GM12878 (cell line): ENCODE data around the gene SHISA6. TPM values are rescaled to one million over a fixed set of nuclear protein-coding genes. Genes with fewer than 3 reads are reported as not detected.

Experiments
- ATAC-seq: fragments of 200-7000 bp; cut with Tn5 transposase; 3 replicates; pipeline ENCODE4 v1.9.1; 2020; ENCODE audit warnings: mild to moderate bottlenecking, moderate library complexity
- BruUV-seq: library from RNA; stranded (reverse); fragments of 400-500 nt; replicated peaks from 2 replicates; lab custom pipeline; 2021; lab: Mats Ljungman, UMichigan
- CTCF ChIA-PET: fragments of 300-600 bp; sonication (Branson Sonifier 250); formaldehyde crosslinking; extraction: SDS; loops from one replicate; lab custom pipeline; 2021; ENCODE audit warnings: inconsistent platforms; lab: Yijun Ruan, JAX
- POLR2A ChIA-PET: fragments of 350-600 bp; formaldehyde crosslinking; extraction: SDS; loops from one replicate; lab custom pipeline; 2021; ENCODE audit warnings: inconsistent platforms; lab: Charles Lee
- RAD21 ChIA-PET: fragments of 300-600 bp; sonication (Branson Sonifier 250); formaldehyde crosslinking; loops from one replicate; lab custom pipeline; 2023; ENCODE audit warnings: antibody characterized with exemption; ENCODE audit not compliant: unreplicated experiment; lab: Charles Lee
- SMC1A ChIA-PET: fragments of 300-600 bp; sonication (Branson Sonifier 250); formaldehyde crosslinking; loops from one replicate; lab custom pipeline; 2023; ENCODE audit not compliant: unreplicated experiment, uncharacterized antibody; lab: Charles Lee
- DNase-seq: peaks from one replicate; pipeline ENCODE4 v3.0.0-alpha.2; 2011; ENCODE audit warnings: low read depth, low spot score
- FAIRE-seq: peaks from 3 replicates; lab custom pipeline; 2011; peaks lifted over from hg19 to GRCh38; lab: Jason Lieb, UNC
- H2AFZ ChIP-seq: 2 replicates; pipeline ENCODE4 v1.6.0; 2011; ENCODE audit warnings: low read depth, low read length, control low read depth; ENCODE audit not compliant: control insufficient read depth
- H3K27ac ChIP-seq: 2 replicates; pipeline ENCODE4 v1.5.1; 2011; ENCODE audit warnings: control low read depth; ENCODE audit not compliant: control insufficient read depth, insufficient read depth
- H3K27me3 ChIP-seq, 2 experiments: replicated peaks in 1 of 2; 2 replicates each; pipeline versions ENCODE4 v1.6.0 to v1.6.1; 2011; ENCODE audit warnings: low read length in 1 of 2; ENCODE audit not compliant: control insufficient read depth in 2 of 2, insufficient read depth in 2 of 2
- H3K36me3 ChIP-seq, 2 experiments: 2 replicates each; pipeline ENCODE4 v1.5.1; 2011; ENCODE audit warnings: low read length in 1 of 2; ENCODE audit not compliant: control insufficient read depth in 2 of 2, insufficient read depth in 2 of 2
- H3K4me1 ChIP-seq: 2 replicates; pipeline ENCODE4 v1.6.1; 2011; ENCODE audit warnings: mild to moderate bottlenecking, low read length, moderate library complexity, mixed read lengths; ENCODE audit not compliant: control insufficient read depth, insufficient read depth
- H3K4me2 ChIP-seq: 2 replicates; pipeline ENCODE4 v1.6.0; 2011; ENCODE audit warnings: control low read depth; ENCODE audit not compliant: control insufficient read depth, insufficient read depth
- H3K4me3 ChIP-seq: fragments of 200-600 bp; sonication (generic); 2 replicates; pipeline ENCODE4 v1.5.1; 2016
- H3K79me2 ChIP-seq: 2 replicates; pipeline ENCODE4 v1.6.0; 2011; ENCODE audit warnings: low read length; ENCODE audit not compliant: control insufficient read depth, insufficient read depth
- H3K9ac ChIP-seq: 2 replicates; pipeline ENCODE4 v1.8.0; 2011; ENCODE audit warnings: low read length, control low read depth, mixed read lengths; ENCODE audit not compliant: control insufficient read depth, insufficient read depth
- H3K9me3 ChIP-seq: replicated peaks from 3 replicates; pipeline ENCODE4 v1.5.1; 2011; ENCODE audit warnings: mild to moderate bottlenecking, low read length; ENCODE audit not compliant: control insufficient read depth, insufficient read depth
- H4K20me1 ChIP-seq: 2 replicates; pipeline ENCODE4 v1.6.0; 2011; ENCODE audit not compliant: control insufficient read depth, insufficient read depth
- FOS ChIP-seq: IDR thresholded peaks from 3 replicates; pipeline ENCODE4 v1.6.1; 2011; ENCODE audit warnings: borderline replicate concordance; ENCODE audit not compliant: insufficient read length; ENCODE audit errors: extremely low read depth
- FOXK2 ChIP-seq: fragments of 450-650 bp; IDR thresholded peaks from 2 replicates; pipeline ENCODE4 v1.6.1; 2017; ENCODE audit warnings: mild to moderate bottlenecking, moderate library complexity
- HDAC6 ChIP-seq: fragments of 200-600 bp; sonication (generic); IDR thresholded peaks from one replicate; pipeline ENCODE4 v1.8.0; 2017; ENCODE audit warnings: antibody characterized with exemption; ENCODE audit not compliant: unreplicated experiment
- MEF2B ChIP-seq: fragments of 450-650 bp; IDR thresholded peaks from 2 replicates; pipeline ENCODE4 v1.6.1; 2018; ENCODE audit warnings: mild to moderate bottlenecking, moderate library complexity; ENCODE audit not compliant: partially characterized antibody, poor library complexity, severe bottlenecking
- MYC ChIP-seq: IDR thresholded peaks from 2 replicates; pipeline ENCODE4 v1.6.1; 2011; ENCODE audit warnings: mild to moderate bottlenecking, low read length, moderate library complexity, inconsistent platforms; ENCODE audit not compliant: insufficient read depth, insufficient replicate concordance, insufficient read length, severe bottlenecking
- PAX5 ChIP-seq: IDR thresholded peaks from 2 replicates; pipeline ENCODE4 v1.6.1; 2011; ENCODE audit warnings: low read depth, low read length, borderline replicate concordance
- RAD21 ChIP-seq: IDR thresholded peaks from 2 replicates; pipeline ENCODE4 v1.6.1; 2011; ENCODE audit warnings: mild to moderate bottlenecking, low read depth, low read length, moderate library complexity; ENCODE audit not compliant: insufficient read depth
- RAD51 ChIP-seq: fragments of 450-650 bp; IDR thresholded peaks from 2 replicates; pipeline ENCODE4 v1.6.1; 2016; ENCODE audit warnings: moderate library complexity, mild to moderate bottlenecking, inconsistent platforms
- RFX5 ChIP-seq: IDR thresholded peaks from 2 replicates; pipeline ENCODE4 v1.6.1; 2011; ENCODE audit warnings: low read depth, low read length, improper control_type of control experiment
- RUNX3 ChIP-seq: IDR thresholded peaks from 2 replicates; pipeline ENCODE4 v1.6.1; 2012; ENCODE audit warnings: low read length, inconsistent platforms
- SPI1 ChIP-seq: IDR thresholded peaks from 2 replicates; pipeline ENCODE4 v1.6.1; 2011; ENCODE audit warnings: low read depth, mild to moderate bottlenecking, low read length, moderate library complexity, borderline replicate concordance; ENCODE audit not compliant: insufficient read depth
- SREBF2 ChIP-seq: IDR thresholded peaks from 2 replicates; pipeline ENCODE4 v1.6.1; 2012; ENCODE audit warnings: mild to moderate bottlenecking, low read length
- STAT3 ChIP-seq: IDR thresholded peaks from 2 replicates; pipeline ENCODE4 v1.6.1; 2011; ENCODE audit warnings: low read depth, low read length, improper control_type of control experiment
- TCF12 ChIP-seq: IDR thresholded peaks from 2 replicates; pipeline ENCODE4 v1.6.1; 2011; ENCODE audit warnings: low read depth, mild to moderate bottlenecking, low read length
- WRNIP1 ChIP-seq: IDR thresholded peaks from 2 replicates; pipeline ENCODE4 v1.6.1; 2011; ENCODE audit warnings: low read depth, low read length, improper control_type of control experiment, borderline replicate concordance
- WGBS: methylation state at CpG from one replicate; pipeline ENCODE4 v1.1.6; 2016; ENCODE audit warnings: low lambda C conversion rate; ENCODE audit not compliant: insufficient replicate concordance, insufficient coverage; ENCODE audit errors: missing lambda C conversion rate; 5-methylcytosine and 5-hydroxymethylcytosine counted together
- in situ Hi-C: fragments of 300-500 bp; cut with MboI; formaldehyde crosslinking; loops from 9 replicates; pipeline ENCODE4 v1.14.3; 2018; ENCODE audit warnings: mixed read lengths
- intact Hi-C: fragments of 100-400 bp; cut with micrococcal nuclease; formaldehyde crosslinking; loops from one replicate; pipeline ENCODE4 v1.14.2; 2022; ENCODE audit not compliant: unreplicated experiment
- polyA plus RNA-seq, 11 experiments: library from polyadenylated mRNA; depleted of rRNA in 4 of 11; unstranded in 6 of 11; stranded (reverse) in 5 of 11; fragments of >200 nt; fragmentation: Nextera tagmentation in 4 of 11; fragmentation: Illumina TruSeq in 1 of 11; extraction: Ambion mirVana in 4 of 11; extraction: Trizol in 1 of 11; gene quantifications; 1 replicate in 1 of 11; 2 replicates in 10 of 11; pipeline versions ENCODE4 v1.2.1 to v1.2.3, GENCODE V29; 2011 to 2016; ENCODE audit warnings: inconsistent platforms in 2 of 11, missing spikeins in 2 of 11, low read depth in 1 of 11
- total RNA-seq, 4 experiments: library from RNA; depleted of rRNA in 3 of 4; stranded (reverse); fragments of >200 nt in 3 of 4; fragmentation: Illumina TruSeq in 1 of 4; extraction: Trizol in 1 of 4; gene quantifications; 2 replicates each; pipeline versions ENCODE4 v1.2.1 to v1.2.3, GENCODE V29; 2013 to 2021
- TF ChIP-seq, protein P1 (sequence below): fragments of 150-350 bp; IDR thresholded peaks from 2 replicates; pipeline ENCODE4 v1.6.1; 2016; ENCODE audit warnings: low read depth, low read length

SHISA6 gene
- total and polyA plus RNA-seq, 10 of the 15 experiments (the other 5 are each of a cell fraction or from before 2014, with no cell fraction given), result not detected

DNA sequence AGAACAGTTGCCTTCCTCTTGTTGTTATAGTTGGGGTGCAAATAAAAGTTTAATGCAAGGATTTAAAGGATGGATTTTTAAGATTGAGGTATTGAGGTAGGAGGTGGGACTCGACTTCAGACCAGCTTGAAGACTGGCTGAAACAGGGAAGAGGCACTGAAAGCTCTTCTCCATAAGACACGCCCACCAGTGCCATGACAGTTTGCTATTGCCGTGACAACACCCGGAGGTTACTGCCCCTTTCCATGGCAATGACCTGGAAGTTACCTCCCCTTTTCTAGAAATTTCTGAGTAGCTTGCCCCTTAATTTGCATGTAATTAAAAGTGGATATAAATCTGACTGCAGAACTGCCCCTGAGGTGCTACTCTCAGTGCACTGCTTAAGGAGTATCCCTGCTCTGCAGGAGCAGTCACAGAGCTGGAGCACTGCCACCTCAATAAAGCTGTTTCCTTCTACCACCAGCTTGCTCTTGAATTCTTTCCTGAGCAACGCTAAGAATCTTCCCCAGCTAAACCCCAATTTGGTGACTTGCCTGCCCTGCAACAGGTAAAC, 122.6 kb downstream of the SHISA6 start:
- Histone ChIP-seq H3K27ac (no peak overlapping the region), H3K4me2 (no peak overlapping the region), H4K20me1 (no peaks in the 10 kb centered on the region), H3K4me1 (no peaks in the 10 kb centered on the region), H3K4me3 (no peak overlapping the region), H3K36me3 (no peaks in the 10 kb centered on the region), H3K27me3 (no peaks in the 10 kb centered on the region), H3K9me3 (no peaks in the 10 kb centered on the region), H3K9ac (no peak overlapping the region), H3K79me2 (no peaks in the 10 kb centered on the region), H2AFZ (no peak overlapping the region)
- FAIRE-seq (no peak), DNase-seq (no peak), ATAC-seq (no peak)
- BruUV-seq, result no TSS peak
- intact Hi-C loops (no loop called here), in situ Hi-C loops (no loop called here)
- ChIA-PET POLR2A (no interaction called here), SMC1A (no interaction called here), RAD21 (no interaction called here), CTCF (no interaction called here)
- 56% methylated on average over 5 of the region's 5 CpGs for WGBS
- TF ChIP-seq RAD51 (no peak), RUNX3 (no peak), FOS (no peak), RAD21 (no peak), MEF2B (no peak), RFX5 (no peak), SPI1 (no peak), FOXK2 (no peak), MYC (no peak), PAX5 (no peak), SREBF2 (no peak), STAT3 (no peak), TCF12 (no peak), HDAC6 (no peak), WRNIP1 (no peak)
- TF ChIP-seq, protein P1, sequence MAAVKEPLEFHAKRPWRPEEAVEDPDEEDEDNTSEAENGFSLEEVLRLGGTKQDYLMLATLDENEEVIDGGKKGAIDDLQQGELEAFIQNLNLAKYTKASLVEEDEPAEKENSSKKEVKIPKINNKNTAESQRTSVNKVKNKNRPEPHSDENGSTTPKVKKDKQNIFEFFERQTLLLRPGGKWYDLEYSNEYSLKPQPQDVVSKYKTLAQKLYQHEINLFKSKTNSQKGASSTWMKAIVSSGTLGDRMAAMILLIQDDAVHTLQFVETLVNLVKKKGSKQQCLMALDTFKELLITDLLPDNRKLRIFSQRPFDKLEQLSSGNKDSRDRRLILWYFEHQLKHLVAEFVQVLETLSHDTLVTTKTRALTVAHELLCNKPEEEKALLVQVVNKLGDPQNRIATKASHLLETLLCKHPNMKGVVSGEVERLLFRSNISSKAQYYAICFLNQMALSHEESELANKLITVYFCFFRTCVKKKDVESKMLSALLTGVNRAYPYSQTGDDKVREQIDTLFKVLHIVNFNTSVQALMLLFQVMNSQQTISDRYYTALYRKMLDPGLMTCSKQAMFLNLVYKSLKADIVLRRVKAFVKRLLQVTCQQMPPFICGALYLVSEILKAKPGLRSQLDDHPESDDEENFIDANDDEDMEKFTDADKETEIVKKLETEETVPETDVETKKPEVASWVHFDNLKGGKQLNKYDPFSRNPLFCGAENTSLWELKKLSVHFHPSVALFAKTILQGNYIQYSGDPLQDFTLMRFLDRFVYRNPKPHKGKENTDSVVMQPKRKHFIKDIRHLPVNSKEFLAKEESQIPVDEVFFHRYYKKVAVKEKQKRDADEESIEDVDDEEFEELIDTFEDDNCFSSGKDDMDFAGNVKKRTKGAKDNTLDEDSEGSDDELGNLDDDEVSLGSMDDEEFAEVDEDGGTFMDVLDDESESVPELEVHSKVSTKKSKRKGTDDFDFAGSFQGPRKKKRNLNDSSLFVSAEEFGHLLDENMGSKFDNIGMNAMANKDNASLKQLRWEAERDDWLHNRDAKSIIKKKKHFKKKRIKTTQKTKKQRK, result no peak
